Liver (tissue), 9 donors: ENCODE results near the gene POLR2H. TPM values are rescaled to one million over a fixed set of nuclear protein-coding genes. Genes with fewer than 3 reads are reported as not detected.

Source experiments
- DNase-seq: peaks from one replicate; pipeline ENCODE4 v3.0.0-alpha.2; 2017; ENCODE audit warnings: low spot score
- H3K27ac ChIP-seq, 2 donors: one replicate each; pipeline ENCODE4 v1.7.0; 2013; ENCODE audit warnings: inconsistent platforms in 2 of 2, low read length in 2 of 2, control low read depth in 1 of 2, low read depth in 1 of 2, mild to moderate bottlenecking in 1 of 2
- H3K27me3 ChIP-seq, 4 donors: one replicate each; pipeline versions ENCODE4 v1.6.1 to v1.7.0; 2013; ENCODE audit warnings: low read length in 3 of 4, inconsistent platforms in 1 of 4, mild to moderate bottlenecking in 1 of 4, moderate library complexity in 1 of 4; ENCODE audit not compliant: control insufficient read depth in 4 of 4, insufficient read depth in 4 of 4
- H3K36me3 ChIP-seq, 4 donors: one replicate each; pipeline versions ENCODE4 v1.6.1 to v1.7.0; 2013; ENCODE audit warnings: low read length in 3 of 4, mild to moderate bottlenecking in 3 of 4, low read depth in 1 of 4, moderate library complexity in 1 of 4; ENCODE audit not compliant: control insufficient read depth in 4 of 4, insufficient read depth in 3 of 4
- H3K4me1 ChIP-seq, 4 donors: one replicate each; pipeline versions ENCODE4 v1.6.1 to v1.7.0; 2013; ENCODE audit warnings: low read length in 3 of 4, mild to moderate bottlenecking in 3 of 4, moderate library complexity in 1 of 4; ENCODE audit not compliant: control insufficient read depth in 4 of 4, insufficient read depth in 4 of 4
- H3K4me3 ChIP-seq, 3 donors: one replicate each; pipeline versions ENCODE4 v1.6.1 to v1.7.0; 2013; ENCODE audit warnings: low read length in 3 of 3, control low read depth in 1 of 3, low read depth in 1 of 3, mild to moderate bottlenecking in 1 of 3
- H3K9ac ChIP-seq, 2 donors: one replicate each; pipeline ENCODE4 v1.7.0; 2013; ENCODE audit warnings: low read length in 2 of 2, mild to moderate bottlenecking in 2 of 2, moderate library complexity in 2 of 2, control low read depth in 1 of 2, low read depth in 1 of 2
- H3K9me3 ChIP-seq, 4 donors: one replicate each; pipeline versions ENCODE4 v1.6.1 to v1.7.0; 2013; ENCODE audit warnings: low read length in 3 of 4; ENCODE audit not compliant: control insufficient read depth in 4 of 4
- ATF3 ChIP-seq: IDR thresholded peaks from 2 replicates; pipeline ENCODE4 v1.6.1; 2016; ENCODE audit warnings: antibody characterized with exemption
- CTCF ChIP-seq: fragments of 150-350 bp; IDR thresholded peaks from 2 replicates; pipeline ENCODE4 v1.5.1; 2017; ENCODE audit warnings: improper control_type of control experiment, low read depth, low read length; ENCODE audit not compliant: missing input control
- EGR1 ChIP-seq, 2 donors: IDR thresholded peaks; 2 replicates each; pipeline ENCODE4 v1.6.1; 2016 to 2018; ENCODE audit warnings: antibody characterized with exemption in 2 of 2, low read depth in 2 of 2
- FOXA1 ChIP-seq: IDR thresholded peaks from 2 replicates; pipeline ENCODE4 v1.6.1; 2016; ENCODE audit warnings: antibody characterized with exemption
- FOXA2 ChIP-seq: IDR thresholded peaks from 2 replicates; pipeline ENCODE4 v1.6.1; 2016; ENCODE audit warnings: antibody characterized with exemption
- GABPA ChIP-seq, 2 donors: IDR thresholded peaks in 1 of 2; conservative IDR thresholded peaks in 1 of 2; 2 replicates each; pipeline ENCODE4 v1.6.1; 2016; ENCODE audit warnings: antibody characterized with exemption in 2 of 2, mild to moderate bottlenecking in 1 of 2, moderate library complexity in 1 of 2
- HNF4A ChIP-seq, 2 donors: conservative IDR thresholded peaks; 2 replicates each; pipeline ENCODE4 v1.6.1; 2016; ENCODE audit warnings: antibody characterized with exemption in 2 of 2, mild to moderate bottlenecking in 2 of 2
- HNF4G ChIP-seq: IDR thresholded peaks from 2 replicates; pipeline ENCODE4 v1.6.1; 2016; ENCODE audit warnings: antibody characterized with exemption
- JUND ChIP-seq, 2 donors: IDR thresholded peaks; 2 replicates each; pipeline ENCODE4 v1.6.1; 2016; ENCODE audit warnings: antibody characterized with exemption in 2 of 2
- MAX ChIP-seq: IDR thresholded peaks from 2 replicates; pipeline ENCODE4 v1.6.1; 2016; ENCODE audit warnings: antibody characterized with exemption
- NR2F2 ChIP-seq: IDR thresholded peaks from 2 replicates; pipeline ENCODE4 v1.6.1; 2016; ENCODE audit warnings: antibody characterized with exemption
- RAD21 ChIP-seq, 2 donors: IDR thresholded peaks; 2 replicates each; pipeline ENCODE4 v1.6.1; 2016; ENCODE audit warnings: antibody characterized with exemption in 2 of 2, mild to moderate bottlenecking in 2 of 2
- REST ChIP-seq: IDR thresholded peaks from 2 replicates; pipeline ENCODE4 v1.6.1; 2016; ENCODE audit warnings: antibody characterized with exemption, mild to moderate bottlenecking
- RXRA ChIP-seq, 2 donors: IDR thresholded peaks; 2 replicates each; pipeline ENCODE4 v1.6.1; 2017 to 2018; ENCODE audit warnings: antibody characterized with exemption in 2 of 2, mild to moderate bottlenecking in 1 of 2
- SP1 ChIP-seq: IDR thresholded peaks from 2 replicates; pipeline ENCODE4 v1.6.1; 2018; ENCODE audit warnings: antibody characterized with exemption, mild to moderate bottlenecking
- TAF1 ChIP-seq: conservative IDR thresholded peaks from 2 replicates; pipeline ENCODE4 v1.6.1; 2016; ENCODE audit warnings: antibody characterized with exemption, mild to moderate bottlenecking
- YY1 ChIP-seq: IDR thresholded peaks from 2 replicates; pipeline ENCODE4 v1.6.1; 2016; ENCODE audit warnings: antibody characterized with exemption, mild to moderate bottlenecking
- ZBTB33 ChIP-seq: IDR thresholded peaks from 2 replicates; pipeline ENCODE4 v1.6.1; 2016; ENCODE audit warnings: antibody characterized with exemption
- WGBS: extraction: QIAGEN DNeasy Blood & Tissue Kit; methylation state at CpG from one replicate; pipeline ENCODE4 v1.1.7; 2013; 5-methylcytosine and 5-hydroxymethylcytosine counted together
- polyA plus RNA-seq, 2 donors: library from polyadenylated mRNA; stranded (reverse) in 1 of 2; unstranded in 1 of 2; fragments of 200-250 nt in 1 of 2; fragments of >200 nt in 1 of 2; fragmentation: Nextera tagmentation in 1 of 2; extraction: Ambion mirVana in 1 of 2; gene quantifications; one replicate each; pipeline versions ENCODE4 v1.2.1 to v1.2.3, GENCODE V29; 2013 to 2015
- total RNA-seq, 2 donors: library from RNA; depleted of rRNA; stranded (reverse); fragments of >200 nt; gene quantifications; one replicate each; pipeline ENCODE4 v1.2.3, GENCODE V29; 2014
- donor health status: healthy.
- donor health status: healthy.
- donor health status: healthy.
- donor health status: healthy.
- donor health status: healthy.

The POLR2H gene
- total and polyA plus RNA-seq, 4 donors, result 25.7 to 55.7 (median 43.5) TPM

- no peak overlapping the region for H3K4me3 ChIP-seq
- no peaks in the 10 kb centered on the region for H3K9me3 ChIP-seq
- no peak overlapping the region for H3K9ac ChIP-seq
- DNase-seq, result no peak
- no peaks in the 10 kb centered on the region for H3K27me3 ChIP-seq
- no peak overlapping the region for H3K27ac ChIP-seq
- peaks cover 8 to 14% (median 13%) of the 10 kb centered on the region in 4 donors for H3K4me1 ChIP-seq
- no peak for TF ChIP-seq JUND (IDR thresholded peaks at IDR 0.05)
- no peak for TF ChIP-seq RXRA (IDR thresholded peaks at IDR 0.05)
- TF ChIP-seq EGR1 (IDR thresholded peaks at IDR 0.05; ENCODE audit: low read depth in 2 of 2), result no peak
- no peak for TF ChIP-seq MAX
- TF ChIP-seq FOXA2, result no peak
- no peak for TF ChIP-seq HNF4G
- no peak for TF ChIP-seq YY1
- TF ChIP-seq ZBTB33, result no peak
- no peak for TF ChIP-seq GABPA (IDR thresholded peaks at IDR 0.05 in 1 of 2, conservative IDR thresholded peaks at IDR 0.05 in 1 of 2)
- 96% methylated on average over 4 of the region's 4 CpGs for WGBS
- H3K36me3 ChIP-seq, result peaks cover 2 to 6% (median 4%) of the 10 kb centered on the region in 4 donors
Observed at GRCh38 chr3:184348057-184348382, 13.5 kb upstream of the POLR2H start.

- DNase-seq, result no peak
- no peak overlapping the region for H3K27ac ChIP-seq
- WGBS, result 87% methylated on average over 10 of the region's 10 CpGs
- H3K9ac ChIP-seq, result no peak overlapping the region
- peaks cover 8 to 17% (median 14%) of the 10 kb centered on the region in 4 donors for H3K4me1 ChIP-seq
- H3K9me3 ChIP-seq, result no peaks in the 10 kb centered on the region
- H3K4me3 ChIP-seq, result no peak overlapping the region
- H3K36me3 ChIP-seq, result peaks cover 0 to 2% (median 0%) of the 10 kb centered on the region in 4 donors
- no peaks in the 10 kb centered on the region for H3K27me3 ChIP-seq
- no peak for TF ChIP-seq ZBTB33
- TF ChIP-seq NR2F2, result no peak
- TF ChIP-seq ATF3, result no peak
- no peak for TF ChIP-seq CTCF
- no peak for TF ChIP-seq RXRA (IDR thresholded peaks at IDR 0.05)
- TF ChIP-seq MAX, result no peak
- TF ChIP-seq RAD21 (IDR thresholded peaks at IDR 0.05), result no peak
- no peak for TF ChIP-seq REST
- no peak for TF ChIP-seq EGR1 (IDR thresholded peaks at IDR 0.05; ENCODE audit: low read depth in 2 of 2)
- no peak for TF ChIP-seq TAF1
- no peak for TF ChIP-seq GABPA (IDR thresholded peaks at IDR 0.05 in 1 of 2, conservative IDR thresholded peaks at IDR 0.05 in 1 of 2)
- no peak for TF ChIP-seq FOXA1
- no peak for TF ChIP-seq FOXA2
- TF ChIP-seq HNF4A (conservative IDR thresholded peaks at IDR 0.05), result no peak
- TF ChIP-seq SP1, result no peak
- TF ChIP-seq YY1, result no peak
- no peak for TF ChIP-seq JUND (IDR thresholded peaks at IDR 0.05)
- TF ChIP-seq HNF4G, result no peak
Observed at GRCh38 chr3:184349563-184350470, 11.7 kb upstream of the POLR2H start.
